ENCODE results near the gene TDP2.
"Not testable (repeated sequence)": the region's sequence is repeated elsewhere in the genome, so short reads cannot be mapped to it uniquely, and the experiment has no call there.

TDP2 gene

GRCh38 chr6:24667378-24667803 lies 692 bp upstream of the TDP2 start:
- no peak for TF ChIP-seq CTCF (IDR thresholded peaks at IDR 0.05; ENCODE audit: low read length, missing control alignments)
- peak; percentile 26 for DNase-seq (ENCODE audit: low read depth)

GRCh38 chr6:24666097-24666640 lies 530 bp downstream of the TDP2 start:
- H3K4me3 ChIP-seq (replicated peaks; ENCODE audit: low read depth, low read length), result peak overlapping the region; percentile 100
- peak; percentile 35 for DNase-seq (ENCODE audit: low read depth)
- no peak for TF ChIP-seq CTCF (IDR thresholded peaks at IDR 0.05; ENCODE audit: low read length, missing control alignments)

More at GRCh38 chr6:24667378-24667803, 692 bp upstream of the TDP2 start:
- peak overlapping the region; percentile 100 for H3K4me3 ChIP-seq (replicated peaks; ENCODE audit: low read depth, low read length)

GRCh38 chr6:24664046-24664987 lies 2.4 kb downstream of the TDP2 start:
- no peak for DNase-seq (ENCODE audit: low read depth)
- H3K4me3 ChIP-seq (replicated peaks; ENCODE audit: low read depth, low read length), result no peak overlapping the region
- TF ChIP-seq CTCF (IDR thresholded peaks at IDR 0.05; ENCODE audit: low read length, missing control alignments), result no peak

- no peak for DNase-seq (ENCODE audit: low read depth)
- H3K4me3 ChIP-seq (replicated peaks; ENCODE audit: low read depth, low read length), result no peak overlapping the region
- no peak for TF ChIP-seq CTCF (IDR thresholded peaks at IDR 0.05; ENCODE audit: low read length, missing control alignments)
Observed at GRCh38 chr6:24663189-24663588, 3.5 kb downstream of the TDP2 start.

GRCh38 chr6:24662236-24662635 lies 4.5 kb downstream of the TDP2 start:
- no peak overlapping the region for H3K4me3 ChIP-seq (replicated peaks; ENCODE audit: low read depth, low read length)
- no peak for DNase-seq (ENCODE audit: low read depth)
- TF ChIP-seq CTCF (IDR thresholded peaks at IDR 0.05; ENCODE audit: low read length, missing control alignments), result no peak

GRCh38 chr6:24661759-24662158 lies 4.9 kb downstream of the TDP2 start:
- not testable (repeated sequence) for DNase-seq (ENCODE audit: low read depth); H3K4me3 ChIP-seq (replicated peaks; ENCODE audit: low read depth, low read length)

- no peak overlapping the region for H3K4me3 ChIP-seq (replicated peaks; ENCODE audit: low read depth, low read length)
- DNase-seq (ENCODE audit: low read depth), result no peak
- TF ChIP-seq CTCF (IDR thresholded peaks at IDR 0.05; ENCODE audit: low read length, missing control alignments), result no peak
Observed at GRCh38 chr6:24660105-24660504, 6.6 kb downstream of the TDP2 start.
